ENCODE results near the gene UBE2O.

The UBE2O gene

GRCh38 chr17:76417499-76418143 is 35.3 kb downstream of the UBE2O start:
- no peak for DNase-seq (ENCODE audit: low read depth, low spot score)

GRCh38 chr17:76416899-76417298 is 36.1 kb downstream of the UBE2O start:
- no peak for DNase-seq (ENCODE audit: low read depth, low spot score)

DNA sequence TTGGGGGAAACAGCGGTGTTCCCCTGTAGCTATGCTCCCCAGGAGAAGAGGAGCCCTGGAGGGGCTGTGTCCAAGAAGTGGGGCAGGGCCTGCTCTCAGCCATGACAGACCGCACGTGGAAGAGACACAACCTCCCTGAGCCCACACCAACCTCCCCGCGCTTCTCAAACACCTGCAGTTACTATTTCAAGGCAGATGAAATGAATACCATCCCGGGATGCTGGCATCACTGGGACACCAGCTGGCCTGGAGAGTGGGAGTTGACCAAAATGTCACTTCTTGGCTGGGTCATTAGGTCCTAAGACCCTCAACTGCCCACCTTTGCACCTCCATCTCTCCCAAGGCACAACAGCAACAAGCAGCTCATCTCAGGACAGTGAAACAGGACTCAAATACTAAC is 36.5 kb downstream of the UBE2O start:
- DNase-seq (ENCODE audit: low read depth, low spot score) = no peak

DNA sequence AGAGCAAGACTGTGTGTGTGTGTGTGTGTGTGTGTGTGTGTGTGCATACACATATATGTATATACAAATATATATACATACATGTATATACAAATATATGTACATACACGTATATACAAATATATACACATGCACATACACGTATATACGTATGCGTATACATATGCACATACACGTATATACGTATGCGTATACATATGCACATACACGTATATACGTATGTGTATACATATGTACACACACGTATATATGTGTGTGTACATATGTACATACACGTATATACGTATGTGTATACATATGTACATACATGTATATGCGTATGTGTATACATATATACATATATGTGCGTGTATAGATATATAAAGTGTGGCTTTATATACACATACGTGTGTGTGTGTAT is 37.2 kb downstream of the UBE2O start:
- no peak for DNase-seq (ENCODE audit: low read depth, low spot score)

DNA sequence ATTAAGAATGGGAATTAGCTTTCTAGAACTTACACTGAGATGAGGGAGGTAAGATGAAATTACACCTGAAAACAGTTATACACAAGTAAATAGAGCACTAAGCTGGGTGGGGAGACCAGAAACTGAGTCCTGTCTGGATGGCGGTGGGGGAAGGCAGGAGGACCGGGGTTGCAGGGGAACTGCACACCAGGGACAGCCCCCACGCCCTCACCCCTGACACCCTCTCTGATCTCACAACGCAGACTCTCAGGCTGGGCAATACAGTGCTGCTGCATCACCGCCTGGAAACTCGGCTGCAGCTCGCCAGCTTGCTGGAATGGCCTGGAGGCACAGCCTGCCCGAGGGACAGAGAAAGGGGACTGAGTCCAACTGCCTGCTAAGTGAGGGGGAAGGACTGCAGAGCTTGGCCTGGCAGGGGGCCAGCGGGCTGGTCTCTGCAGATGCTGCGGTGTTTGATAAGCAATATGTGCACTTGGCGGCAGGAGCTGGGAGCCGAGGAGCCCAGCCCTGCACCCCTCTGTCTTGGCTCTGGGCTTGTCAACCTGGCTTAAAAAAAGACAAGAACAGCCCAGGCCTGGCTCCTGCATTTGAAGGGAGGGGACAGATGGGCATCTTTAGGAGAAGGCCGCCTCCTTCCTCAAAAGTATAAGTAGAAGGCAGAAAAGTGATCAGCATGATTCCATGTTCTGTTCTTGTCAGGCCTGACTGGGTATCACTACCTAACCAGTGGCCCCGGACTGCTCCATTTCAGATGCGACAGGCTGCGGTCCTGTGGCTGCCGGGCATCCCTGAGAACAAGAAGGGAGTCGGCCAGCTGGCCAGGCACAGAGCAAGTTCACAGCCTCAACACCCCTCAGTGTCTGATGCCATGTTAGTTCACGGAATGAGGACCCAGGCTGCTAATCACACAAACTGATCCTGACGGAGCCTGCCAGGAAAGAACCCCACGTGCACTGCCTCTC is 38.3 kb downstream of the UBE2O start:
- DNase-seq (ENCODE audit: low read depth, low spot score) = no peak

- no peak for DNase-seq (ENCODE audit: low read depth, low spot score)
These were observed 41.7 kb downstream of the UBE2O start for GRCh38 chr17:76411247-76411646.

DNA sequence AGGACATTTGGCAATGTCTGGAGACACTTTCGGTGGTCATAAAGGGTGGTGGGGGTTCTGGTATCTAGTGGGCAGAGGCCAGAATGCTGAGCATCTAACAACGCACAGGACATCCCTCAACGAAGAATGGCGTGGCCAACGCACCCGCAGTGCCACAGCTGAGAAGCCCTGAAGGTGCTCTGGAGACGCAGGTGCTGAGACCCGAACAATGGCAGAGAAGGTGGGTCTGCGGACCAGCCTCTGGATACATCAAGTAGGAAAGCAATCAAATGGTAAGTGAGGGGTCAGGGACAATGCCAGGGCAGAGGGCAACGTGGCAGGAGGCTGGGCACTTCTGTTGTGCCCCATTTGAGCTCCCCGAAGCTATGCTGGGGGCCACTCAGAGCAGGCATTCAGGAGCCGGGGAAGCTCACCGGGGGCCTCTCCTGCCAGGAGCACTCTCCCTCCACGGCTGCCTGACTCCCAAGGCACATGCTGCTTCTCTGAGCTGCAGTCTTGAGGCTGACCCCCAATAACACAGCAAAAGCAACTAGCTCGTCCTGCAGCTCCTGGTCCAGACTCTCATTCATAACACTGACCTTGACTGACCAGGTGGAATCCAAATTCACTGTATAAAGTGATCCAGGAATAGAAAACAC is 42.5 kb downstream of the UBE2O start:
- no peak for DNase-seq (ENCODE audit: low read depth, low spot score)

DNA sequence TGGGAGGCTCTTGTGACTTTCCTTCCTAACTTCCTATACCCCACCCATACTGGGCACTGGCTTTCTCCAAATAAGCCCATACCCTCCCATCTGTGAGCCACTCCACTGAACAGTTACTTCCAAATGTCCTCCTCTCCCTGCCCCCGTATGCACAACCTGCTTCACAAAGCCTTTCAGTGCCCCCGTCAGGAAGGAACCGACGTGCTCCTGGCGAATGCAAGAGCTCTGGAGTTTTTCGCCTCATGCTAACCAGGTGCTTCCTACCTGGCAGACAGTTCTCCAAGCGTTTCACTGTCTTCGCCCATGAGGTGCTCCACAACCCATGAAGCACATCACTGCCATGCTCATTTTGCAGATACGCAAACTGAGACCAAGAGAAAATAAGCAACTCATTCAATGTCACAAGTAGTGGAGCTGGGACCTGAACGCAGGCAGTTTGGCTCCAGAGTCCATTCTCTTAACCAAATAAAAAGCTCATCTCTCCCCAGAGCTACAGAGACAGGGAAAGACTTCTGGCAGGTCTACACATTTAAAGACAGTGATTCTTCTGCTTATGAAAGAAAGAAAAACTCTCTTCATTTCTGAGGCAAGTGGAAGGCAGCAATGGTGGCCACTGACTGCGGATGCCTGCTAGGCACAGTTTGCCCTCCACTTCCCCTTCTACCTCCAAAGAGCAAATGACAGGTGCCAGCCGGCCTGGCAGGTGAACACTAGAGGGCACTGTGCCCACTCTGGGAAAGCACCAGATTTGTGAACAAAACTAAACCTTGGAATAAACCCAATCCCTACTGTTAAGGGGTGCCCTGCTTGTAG is 44.7 kb downstream of the UBE2O start:
- DNase-seq (ENCODE audit: low read depth, low spot score) = no peak

DNA sequence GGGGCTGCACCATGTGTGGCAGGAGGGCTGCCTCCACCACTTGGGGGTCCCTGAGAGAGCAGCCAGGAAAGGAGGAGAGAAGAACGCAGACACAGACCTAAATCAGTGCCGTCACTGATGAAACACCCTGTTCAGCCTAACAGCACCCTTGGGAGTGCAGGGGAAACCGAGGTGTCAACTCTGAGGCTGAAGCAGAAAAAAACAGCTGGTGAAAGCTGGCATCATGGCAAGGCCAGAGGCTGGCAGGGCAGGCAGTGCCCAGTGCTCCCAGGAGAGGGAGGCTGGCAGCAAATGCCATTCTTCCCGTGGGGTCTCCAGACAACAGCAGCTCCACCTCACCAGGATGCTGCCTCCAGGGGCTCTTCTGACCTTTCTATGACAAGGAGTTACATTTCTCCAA is 45.4 kb downstream of the UBE2O start:
- no peak for DNase-seq (ENCODE audit: low read depth, low spot score)

- no peak for DNase-seq (ENCODE audit: low read depth, low spot score)
These were observed 46.8 kb downstream of the UBE2O start for GRCh38 chr17:76405967-76406647.

- DNase-seq (ENCODE audit: low read depth, low spot score) = no peak
These were observed 47.4 kb downstream of the UBE2O start for GRCh38 chr17:76405607-76405966.

DNA sequence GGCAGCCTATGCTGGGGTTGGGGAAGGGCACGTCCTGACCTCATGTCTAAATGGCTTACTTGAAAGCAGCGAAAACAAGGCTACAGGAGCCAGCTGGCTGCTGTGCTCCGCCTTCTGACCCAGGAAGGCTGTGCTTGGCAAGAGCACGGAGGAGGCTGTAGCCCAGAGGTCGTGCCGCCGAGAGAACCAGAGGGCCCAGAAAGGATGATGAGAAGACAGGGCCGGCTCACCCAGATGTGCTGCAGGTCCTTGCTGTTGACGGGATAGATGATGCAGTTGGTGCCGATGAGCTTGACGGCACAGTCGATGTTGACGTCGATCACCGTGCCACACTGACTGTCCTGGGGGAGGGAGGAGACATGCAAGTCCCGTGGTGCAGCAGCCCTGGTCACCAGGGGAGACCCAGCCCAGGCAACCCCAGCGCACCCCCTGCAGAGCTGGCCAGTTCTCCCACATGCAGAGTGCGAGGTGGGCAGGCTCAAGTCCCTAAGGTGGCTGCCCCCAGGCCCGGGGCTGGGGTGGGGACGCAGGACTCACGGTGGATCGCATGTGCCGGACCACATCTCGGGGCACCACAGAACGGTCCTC is 47.9 kb downstream of the UBE2O start:
- no peak for DNase-seq (ENCODE audit: low read depth, low spot score)

GRCh38 chr17:76404256-76404655 is 48.7 kb downstream of the UBE2O start:
- DNase-seq (ENCODE audit: low read depth, low spot score) = no peak

DNA sequence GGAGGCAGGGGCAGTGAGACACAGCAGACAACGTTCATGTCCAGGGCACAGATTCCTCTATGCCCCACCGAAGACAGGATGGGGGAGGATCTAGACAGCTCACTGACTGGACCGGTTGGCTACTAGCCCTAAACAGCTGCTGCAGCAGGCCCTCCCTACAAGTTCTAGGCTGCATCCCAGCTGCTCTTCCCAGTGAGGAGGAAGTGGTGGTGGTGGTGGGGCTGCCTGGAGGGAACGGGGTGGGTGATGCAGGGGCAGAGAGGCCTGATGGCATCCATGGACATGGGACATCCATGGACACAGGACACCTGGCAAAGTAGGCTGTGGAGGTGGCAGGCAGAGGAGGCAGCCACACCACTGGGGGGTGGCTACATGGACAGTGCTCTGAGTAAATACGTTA is 50.2 kb downstream of the UBE2O start:
- no peak for DNase-seq (ENCODE audit: low read depth, low spot score)

GRCh38 chr17:76399175-76400172 is 53.5 kb downstream of the UBE2O start:
- no peak for DNase-seq (ENCODE audit: low read depth, low spot score)

- no peak for DNase-seq (ENCODE audit: low read depth, low spot score)
These were observed 54.3 kb downstream of the UBE2O start for GRCh38 chr17:76398523-76399174.

GRCh38 chr17:76397687-76398522 is 55.0 kb downstream of the UBE2O start:
- DNase-seq (ENCODE audit: low read depth, low spot score) = peak; percentile 65

GRCh38 chr17:76397184-76397583 is 55.8 kb downstream of the UBE2O start:
- no peak for DNase-seq (ENCODE audit: low read depth, low spot score)
